GM21515 (cell line): ENCODE measurements around the gene IL22RA2.
"Not testable (repeated sequence)": the region's sequence is repeated elsewhere in the genome, so short reads cannot be mapped to it uniquely, and the experiment has no call there.

Experiments used
- ATAC-seq: cut with Tn5 transposase; IDR thresholded peaks from one replicate; pipeline ENCODE4 v1.9.1; 2021; ENCODE audit not compliant: unreplicated experiment

The IL22RA2 gene

GRCh38 chr6:137126875-137127485 is 46.5 kb downstream of the IL22RA2 start:
- no peak for ATAC-seq

GRCh38 chr6:137123078-137123477 is 50.4 kb downstream of the IL22RA2 start:
- no peak for ATAC-seq

- peak; percentile 61 for ATAC-seq
Measured at GRCh38 chr6:137122612-137123011, 50.8 kb downstream of the IL22RA2 start.

GRCh38 chr6:137121401-137121997 is 51.9 kb downstream of the IL22RA2 start:
- peak; percentile 51 for ATAC-seq

GRCh38 chr6:137120748-137121147 is 52.7 kb downstream of the IL22RA2 start:
- ATAC-seq: no peak

- ATAC-seq: no peak
Measured at GRCh38 chr6:137119196-137120104, 54.0 kb downstream of the IL22RA2 start.

DNA sequence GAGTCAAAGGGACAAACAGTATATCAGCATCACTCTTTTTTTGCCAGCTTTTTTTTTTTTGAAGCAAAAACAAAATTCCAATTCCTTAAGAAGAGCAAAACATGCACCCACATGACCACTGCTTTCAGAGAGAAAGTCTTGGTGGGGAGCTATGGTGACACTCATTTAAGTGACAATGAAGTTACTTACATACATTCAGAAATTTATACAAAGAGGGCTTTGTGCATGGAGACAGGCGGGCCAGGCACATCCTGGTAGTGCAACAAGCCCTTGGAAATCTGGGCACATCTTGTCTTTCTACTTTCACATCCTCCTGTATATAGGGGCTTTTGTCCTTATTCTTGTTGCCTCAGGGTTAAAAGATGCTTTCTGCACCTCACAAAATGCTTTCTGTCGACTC is 55.9 kb downstream of the IL22RA2 start:
- ATAC-seq: no peak

DNA sequence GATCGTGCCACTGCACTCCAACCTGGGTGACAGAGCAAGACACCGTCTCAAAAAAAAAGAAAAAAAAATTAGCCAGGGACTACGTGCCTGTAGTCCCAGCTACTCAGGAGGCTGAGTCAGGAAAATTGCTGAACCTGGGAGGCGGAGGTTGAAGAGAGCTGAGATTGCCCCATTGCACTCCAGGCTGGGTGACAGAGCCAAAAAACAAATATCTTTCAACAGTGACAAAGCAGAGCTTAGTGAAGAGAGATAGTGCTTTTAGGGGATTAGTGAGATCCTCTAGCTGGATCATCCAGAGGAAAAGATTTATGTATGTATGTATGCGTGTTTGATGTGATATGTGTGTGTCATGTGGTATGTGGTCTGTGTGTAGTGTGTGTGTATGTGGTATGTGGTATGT is 56.6 kb downstream of the IL22RA2 start:
- no peak for ATAC-seq

GRCh38 chr6:137115658-137116057 is 57.8 kb downstream of the IL22RA2 start:
- no peak for ATAC-seq

DNA sequence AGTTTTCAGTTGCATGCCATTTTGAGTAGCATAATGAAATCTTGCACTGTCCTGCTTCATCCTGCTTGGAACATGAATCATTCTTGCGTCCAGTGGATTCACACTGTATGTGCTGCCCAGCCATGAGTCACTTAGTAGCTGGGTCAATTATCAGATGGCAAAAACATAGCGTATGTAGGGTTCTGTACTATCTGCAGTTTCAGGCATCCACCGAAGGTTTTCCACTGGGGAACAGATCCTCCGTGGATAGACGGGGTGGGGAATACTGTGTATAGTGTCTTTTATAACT is 61.4 kb downstream of the IL22RA2 start:
- no peak for ATAC-seq

GRCh38 chr6:137111296-137112066 is 62.0 kb downstream of the IL22RA2 start:
- ATAC-seq: no peak

DNA sequence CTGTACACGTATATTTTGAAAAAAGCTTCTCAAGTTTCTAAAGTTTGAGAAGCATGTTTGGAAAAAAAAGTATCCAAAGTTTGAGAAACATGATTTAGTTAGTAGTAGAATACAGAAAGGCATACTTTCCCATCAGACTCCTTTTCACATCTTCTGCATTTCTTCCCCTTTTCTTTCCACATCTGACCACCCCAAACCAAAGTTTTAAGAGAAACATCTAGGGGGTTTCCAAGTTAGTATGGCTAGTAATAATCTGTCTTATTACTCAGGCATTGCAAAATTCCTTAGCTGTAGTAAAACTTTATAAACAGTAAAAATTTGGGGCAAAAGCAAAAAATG is 65.7 kb downstream of the IL22RA2 start:
- no peak for ATAC-seq

DNA sequence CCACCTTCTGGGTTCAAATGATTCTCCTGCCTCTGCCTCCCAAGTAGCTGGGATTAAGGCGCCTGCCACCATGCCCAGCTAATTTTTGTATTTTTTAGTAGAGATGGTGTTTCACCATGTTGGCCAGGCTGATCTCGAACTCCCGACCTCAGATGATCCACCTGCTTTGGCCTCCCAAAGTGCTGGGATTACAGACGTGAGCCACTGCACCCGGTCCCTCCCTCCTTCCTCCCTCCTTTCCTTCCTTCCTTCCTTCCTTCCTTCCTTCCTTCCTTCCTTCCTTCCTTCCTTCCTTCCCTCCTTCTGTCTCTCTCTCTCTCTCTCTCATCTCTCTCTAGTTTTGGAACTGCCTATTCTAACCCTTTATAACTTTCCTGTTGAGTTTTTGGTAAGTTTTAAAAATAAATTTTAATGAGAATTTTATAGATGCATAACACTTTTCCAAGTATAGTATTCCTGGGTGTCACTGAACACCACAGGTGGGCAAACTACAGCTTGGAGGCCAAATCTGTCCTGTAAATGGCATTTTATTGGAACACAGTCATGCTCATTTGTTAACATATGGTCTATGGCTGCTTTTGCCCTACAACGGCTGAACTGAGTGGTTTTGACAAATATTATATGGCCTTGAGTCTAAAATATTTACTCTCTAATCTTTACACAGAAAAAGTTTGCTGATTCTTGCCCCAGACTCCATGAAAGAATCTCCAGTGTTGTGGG is 66.2 kb downstream of the IL22RA2 start:
- ATAC-seq: not testable (repeated sequence)

GRCh38 chr6:137106183-137106582 is 67.3 kb downstream of the IL22RA2 start:
- no peak for ATAC-seq

GRCh38 chr6:137105375-137105774 is 68.1 kb downstream of the IL22RA2 start:
- ATAC-seq: no peak

DNA sequence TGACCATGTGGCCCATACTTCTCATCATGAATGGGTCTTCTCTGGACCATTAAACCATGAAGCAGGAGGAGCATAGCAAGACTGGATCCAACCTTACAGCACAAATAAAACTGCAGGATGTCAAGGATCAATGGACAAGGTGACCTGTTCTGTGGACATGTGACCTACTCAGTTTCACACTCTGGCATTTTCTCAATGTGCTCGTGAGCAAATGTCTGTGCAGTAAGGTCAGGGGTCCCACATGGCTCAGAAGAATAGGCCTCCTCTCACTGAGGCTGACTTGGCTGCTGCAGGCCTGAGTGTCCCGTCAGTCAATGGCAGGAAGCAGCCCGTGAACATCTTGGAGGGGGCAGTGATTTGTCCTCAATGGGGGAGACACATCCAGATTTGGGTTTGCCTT is 68.5 kb downstream of the IL22RA2 start:
- ATAC-seq: no peak

GRCh38 chr6:137102851-137103492 is 70.5 kb downstream of the IL22RA2 start:
- ATAC-seq: peak; percentile 86

DNA sequence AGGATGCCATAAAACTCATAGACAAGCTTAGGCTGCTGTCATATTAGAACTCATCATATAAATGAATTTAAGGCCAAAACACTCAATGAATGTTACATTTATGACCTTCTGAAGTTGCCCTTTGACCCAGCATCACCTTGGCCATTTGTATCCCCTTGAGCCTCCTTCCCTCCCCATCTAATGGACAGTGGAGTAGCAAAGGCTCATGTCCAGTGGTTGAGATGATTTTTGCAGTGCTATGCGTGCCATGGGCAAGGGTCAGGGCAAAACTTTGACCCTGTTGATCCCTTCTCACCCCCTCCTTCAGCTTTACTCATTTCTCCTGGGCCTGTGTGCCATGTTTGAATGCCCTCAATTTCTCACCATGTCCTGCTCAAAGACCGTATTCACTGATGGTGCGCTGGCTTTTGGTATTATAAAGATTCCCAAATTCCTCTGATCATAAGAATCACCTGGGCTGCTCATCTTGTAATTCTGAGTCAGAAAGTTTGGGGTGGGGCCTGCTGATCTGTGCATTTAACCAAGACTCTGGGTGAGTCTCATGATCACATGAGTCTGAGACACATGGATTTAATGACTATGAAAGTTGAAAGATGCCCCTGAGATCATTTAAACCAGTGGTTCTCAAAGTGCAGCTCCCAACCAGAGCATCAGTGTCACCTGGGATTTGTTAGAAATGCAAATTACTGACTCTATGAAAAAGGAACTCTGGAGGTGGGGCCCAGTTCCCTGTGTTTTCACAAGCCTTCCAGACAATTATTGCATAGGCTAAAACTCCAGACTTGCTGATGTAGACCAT is 71.2 kb downstream of the IL22RA2 start:
- ATAC-seq: peak; percentile 21

- ATAC-seq: no peak
Measured at GRCh38 chr6:137099689-137100403, 73.6 kb downstream of the IL22RA2 start.
